OCI-LY1 (cell line): ENCODE data around the gene ENOX2.
"Not testable (repeated sequence)": the region's sequence is repeated elsewhere in the genome, so short reads cannot be mapped to it uniquely, and the experiment has no call there.

Experiments used
- H2AFZ ChIP-seq: fragments of 200-600 bp; sonication (generic), shearing (Covaris generic); 2 replicates; pipeline ENCODE4 v1.6.0; 2014; ENCODE audit warnings: antibody characterized with exemption, mild to moderate bottlenecking, low read length
- H3F3A ChIP-seq: fragments of 200-600 bp; sonication (generic), shearing (Covaris generic); 2 replicates; pipeline ENCODE4 v1.6.0; 2014; ENCODE audit warnings: mild to moderate bottlenecking, antibody characterized with exemption, low read length, moderate library complexity; ENCODE audit not compliant: insufficient read depth
- H3K27ac ChIP-seq: fragments of 200-600 bp; sonication (generic); 2 replicates; pipeline ENCODE4 v1.5.1; 2014; ENCODE audit warnings: low read length, mixed run types, mild to moderate bottlenecking, low read depth; ENCODE audit not compliant: poor library complexity, severe bottlenecking
- H3K27me3 ChIP-seq: fragments of 200-600 bp; sonication (generic); 2 replicates; pipeline ENCODE4 v1.6.0; 2014; ENCODE audit warnings: antibody characterized with exemption, mild to moderate bottlenecking, low read length, moderate library complexity; ENCODE audit not compliant: insufficient read depth
- H3K36me3 ChIP-seq: fragments of 200-600 bp; sonication (generic); 2 replicates; pipeline ENCODE4 v1.6.1; 2014; ENCODE audit warnings: mild to moderate bottlenecking, antibody characterized with exemption, low read length, moderate library complexity, mixed read lengths; ENCODE audit not compliant: insufficient read depth
- H3K4me1 ChIP-seq: fragments of 200-600 bp; sonication (generic); 2 replicates; pipeline ENCODE4 v1.5.1; 2014; ENCODE audit warnings: mild to moderate bottlenecking, low read length, moderate library complexity; ENCODE audit not compliant: insufficient read depth, severe bottlenecking
- H3K4me2 ChIP-seq: fragments of 200-600 bp; sonication (generic), shearing (Covaris generic); 2 replicates; pipeline ENCODE4 v1.6.1; 2014; ENCODE audit warnings: low read length
- H3K4me3 ChIP-seq: fragments of 200-600 bp; sonication (generic); 2 replicates; pipeline ENCODE4 v1.5.1; 2014; ENCODE audit warnings: low read length, low read depth, mild to moderate bottlenecking, mixed read lengths; ENCODE audit not compliant: poor library complexity, severe bottlenecking
- H3K79me2 ChIP-seq: fragments of 200-600 bp; shearing (Covaris generic); 2 replicates; pipeline ENCODE4 v1.6.1; 2016; ENCODE audit warnings: mixed run types, low read length, mixed read lengths; ENCODE audit not compliant: insufficient read depth
- H3K9ac ChIP-seq: fragments of 200-600 bp; sonication (generic), shearing (Covaris generic); 2 replicates; pipeline ENCODE4 v1.6.1; 2014; ENCODE audit warnings: mild to moderate bottlenecking, low read length, mixed read lengths
- H3K9me2 ChIP-seq: fragments of 200-600 bp; sonication (generic), shearing (Covaris generic); 2 replicates; pipeline ENCODE4 v1.6.1; 2014; ENCODE audit warnings: low read depth, mild to moderate bottlenecking, low read length, mixed read lengths
- H3K9me3 ChIP-seq: fragments of 200-600 bp; shearing (Covaris generic); 2 replicates; pipeline ENCODE4 v1.6.1; 2014; ENCODE audit warnings: low read length, mixed read lengths
- H4K20me1 ChIP-seq: fragments of 200-600 bp; sonication (generic), shearing (Covaris generic); 2 replicates; pipeline ENCODE4 v1.6.0; 2016; ENCODE audit warnings: mild to moderate bottlenecking, low read length; ENCODE audit not compliant: insufficient read depth
- EZH2 ChIP-seq: fragments of 200-600 bp; sonication (generic), shearing (Covaris generic); IDR thresholded peaks from 2 replicates; pipeline ENCODE4 v1.8.0; 2017; ENCODE audit warnings: borderline replicate concordance, mixed run types, mild to moderate bottlenecking, antibody characterized with exemption, low read length, moderate library complexity, mixed read lengths
- TF ChIP-seq, protein P1 (sequence below): fragments of 200-600 bp; sonication (generic), shearing (Covaris generic); IDR thresholded peaks from 2 replicates; pipeline ENCODE4 v1.5.1; 2017; ENCODE audit warnings: mild to moderate bottlenecking, antibody characterized with exemption, low read length, moderate library complexity, mixed read lengths

Gene ENOX2

DNA sequence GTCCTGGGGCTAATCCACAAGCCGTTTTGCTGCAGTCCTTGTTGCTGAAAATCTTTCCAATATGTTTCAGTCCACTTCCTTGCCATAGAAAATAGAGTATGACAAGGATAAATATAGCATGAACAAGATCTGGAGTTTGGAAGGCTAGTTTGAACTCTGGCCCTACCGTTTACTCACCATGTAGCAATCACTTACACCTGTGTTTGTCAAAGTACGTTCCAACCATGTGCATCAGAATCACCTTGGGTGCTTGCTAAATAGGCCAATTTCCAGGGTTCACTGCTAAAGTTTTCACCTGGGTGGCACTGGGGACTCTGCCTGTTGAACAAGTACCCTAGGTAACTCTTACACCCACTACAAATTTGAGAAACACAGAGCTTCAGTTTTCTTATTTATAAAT, 188.9 kb downstream of the ENOX2 start:
- H3K9ac ChIP-seq: no peak overlapping the region
- H3K9me2 ChIP-seq: no peaks in the 10 kb centered on the region
- H2AFZ ChIP-seq: no peak overlapping the region
- H3K4me3 ChIP-seq: no peak overlapping the region
- H3K27me3 ChIP-seq: no peaks in the 10 kb centered on the region
- no peaks in the 10 kb centered on the region for H3F3A ChIP-seq
- no peaks in the 10 kb centered on the region for H3K9me3 ChIP-seq
- H3K79me2 ChIP-seq: no peaks in the 10 kb centered on the region
- TF ChIP-seq, protein P1, sequence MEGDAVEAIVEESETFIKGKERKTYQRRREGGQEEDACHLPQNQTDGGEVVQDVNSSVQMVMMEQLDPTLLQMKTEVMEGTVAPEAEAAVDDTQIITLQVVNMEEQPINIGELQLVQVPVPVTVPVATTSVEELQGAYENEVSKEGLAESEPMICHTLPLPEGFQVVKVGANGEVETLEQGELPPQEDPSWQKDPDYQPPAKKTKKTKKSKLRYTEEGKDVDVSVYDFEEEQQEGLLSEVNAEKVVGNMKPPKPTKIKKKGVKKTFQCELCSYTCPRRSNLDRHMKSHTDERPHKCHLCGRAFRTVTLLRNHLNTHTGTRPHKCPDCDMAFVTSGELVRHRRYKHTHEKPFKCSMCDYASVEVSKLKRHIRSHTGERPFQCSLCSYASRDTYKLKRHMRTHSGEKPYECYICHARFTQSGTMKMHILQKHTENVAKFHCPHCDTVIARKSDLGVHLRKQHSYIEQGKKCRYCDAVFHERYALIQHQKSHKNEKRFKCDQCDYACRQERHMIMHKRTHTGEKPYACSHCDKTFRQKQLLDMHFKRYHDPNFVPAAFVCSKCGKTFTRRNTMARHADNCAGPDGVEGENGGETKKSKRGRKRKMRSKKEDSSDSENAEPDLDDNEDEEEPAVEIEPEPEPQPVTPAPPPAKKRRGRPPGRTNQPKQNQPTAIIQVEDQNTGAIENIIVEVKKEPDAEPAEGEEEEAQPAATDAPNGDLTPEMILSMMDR: no peak
- TF ChIP-seq EZH2: no peak
- H3K27ac ChIP-seq: no peak overlapping the region
- no peaks in the 10 kb centered on the region for H4K20me1 ChIP-seq
- H3K4me2 ChIP-seq: no peak overlapping the region
- no peaks in the 10 kb centered on the region for H3K36me3 ChIP-seq
- H3K4me1 ChIP-seq: no peaks in the 10 kb centered on the region

DNA sequence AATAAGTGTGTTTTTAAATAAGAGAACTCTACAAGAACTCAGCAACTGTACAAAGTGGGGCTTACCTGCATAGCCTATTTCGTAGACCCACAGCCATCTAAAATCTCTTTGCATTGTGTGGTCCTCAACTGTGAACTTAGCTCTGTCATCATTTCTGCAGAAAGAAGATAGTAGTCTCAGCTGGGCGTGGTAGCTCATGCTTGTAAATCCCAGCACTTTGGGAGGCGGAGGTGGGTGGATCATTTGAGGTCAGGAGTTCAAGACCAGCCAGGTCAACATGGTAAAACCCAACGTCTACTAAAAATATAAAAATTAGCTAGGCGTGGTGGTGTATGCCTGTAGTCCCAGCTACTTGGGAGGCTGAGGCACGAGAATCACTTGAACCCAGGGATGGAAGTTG, 193.8 kb downstream of the ENOX2 start:
- not testable (repeated sequence) for H4K20me1 ChIP-seq, H3K27ac ChIP-seq, H3K79me2 ChIP-seq, H3K9me2 ChIP-seq, H3K9ac ChIP-seq, H3K4me2 ChIP-seq, H3K36me3 ChIP-seq, H3K9me3 ChIP-seq, H3K27me3 ChIP-seq, H3F3A ChIP-seq, H2AFZ ChIP-seq, H3K4me1 ChIP-seq, H3K4me3 ChIP-seq

DNA sequence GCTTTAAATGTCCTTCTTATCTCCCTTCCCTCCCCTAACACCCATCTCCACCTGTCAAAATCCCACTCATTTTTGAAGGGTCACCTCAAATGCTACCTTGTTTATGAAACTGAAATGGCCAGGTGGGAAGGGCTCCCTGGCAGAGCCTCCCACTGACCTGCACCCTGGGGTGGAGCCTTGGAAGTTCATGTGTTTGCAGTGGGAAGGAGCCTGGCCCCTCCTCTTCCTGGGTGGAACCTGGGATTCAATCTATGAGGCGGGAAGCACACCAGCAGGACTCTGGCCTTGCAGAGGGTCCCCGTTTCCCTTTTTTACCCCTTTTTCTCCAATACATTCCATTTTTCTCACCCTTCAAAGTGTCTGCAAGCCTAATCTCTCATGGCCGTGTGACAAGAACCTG, 197.4 kb downstream of the ENOX2 start:
- Histone ChIP-seq H3K27me3 (no peaks in the 10 kb centered on the region), H2AFZ (no peak overlapping the region), H3K27ac (no peak overlapping the region), H3F3A (no peaks in the 10 kb centered on the region), H3K36me3 (no peaks in the 10 kb centered on the region), H3K9ac (no peak overlapping the region), H3K4me2 (no peak overlapping the region), H3K9me3 (no peaks in the 10 kb centered on the region), H4K20me1 (no peaks in the 10 kb centered on the region), H3K79me2 (no peaks in the 10 kb centered on the region), H3K9me2 (no peaks in the 10 kb centered on the region), H3K4me1 (no peaks in the 10 kb centered on the region), H3K4me3 (no peak overlapping the region)
- TF ChIP-seq, protein P1: no peak
- no peak for TF ChIP-seq EZH2

DNA sequence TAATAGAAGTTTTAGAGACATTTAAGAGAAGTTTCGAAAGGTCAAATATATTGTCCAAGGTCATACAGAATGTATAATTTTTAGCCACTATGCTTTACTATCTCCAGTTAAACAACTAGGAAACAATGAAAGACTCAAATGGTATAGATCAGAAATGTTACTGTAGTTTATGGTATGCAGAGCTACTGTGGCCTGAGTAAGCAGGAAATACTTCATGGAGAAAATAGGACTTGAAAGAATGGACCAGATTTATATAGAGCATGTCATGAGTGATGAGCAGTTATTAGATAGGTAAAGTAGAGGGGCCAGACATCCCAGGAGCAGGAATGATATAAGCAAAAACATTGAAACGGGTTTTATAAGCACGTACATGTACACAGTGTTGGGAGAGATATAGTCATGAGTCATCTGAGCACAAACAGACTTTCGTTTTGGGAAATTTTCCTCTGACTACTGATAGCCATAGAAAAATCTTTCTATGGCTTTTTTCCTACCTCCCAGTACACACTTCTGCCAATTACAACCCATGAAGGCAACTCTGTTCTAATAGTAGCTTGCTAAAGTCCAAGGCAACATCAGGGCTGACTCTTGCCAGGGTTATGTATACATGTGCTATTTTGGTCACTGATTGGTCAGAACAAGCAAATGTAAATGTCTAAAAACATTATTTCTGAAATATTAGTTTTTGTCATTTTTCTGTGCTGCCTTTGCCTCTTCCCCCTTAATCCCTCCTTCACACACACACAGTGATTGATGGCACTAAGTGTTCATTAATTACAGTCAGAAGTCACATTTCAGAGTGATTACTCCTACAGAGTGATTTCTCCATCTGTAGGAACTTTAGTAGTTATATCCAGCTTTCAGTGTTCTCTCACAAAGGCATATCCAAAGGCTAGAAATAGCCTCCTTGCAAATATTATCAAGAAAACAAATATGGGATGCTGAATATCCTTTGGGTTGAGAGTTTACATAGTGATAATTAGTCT, 198.7 kb downstream of the ENOX2 start:
- Histone ChIP-seq H3K9ac (no peak overlapping the region), H3K79me2 (no peaks in the 10 kb centered on the region), H3K27me3 (no peaks in the 10 kb centered on the region), H3K4me2 (no peak overlapping the region), H3K9me2 (no peaks in the 10 kb centered on the region), H3K4me3 (no peak overlapping the region), H4K20me1 (no peaks in the 10 kb centered on the region), H3K36me3 (no peaks in the 10 kb centered on the region), H3K4me1 (no peaks in the 10 kb centered on the region), H3K27ac (no peak overlapping the region), H3F3A (no peaks in the 10 kb centered on the region), H3K9me3 (no peaks in the 10 kb centered on the region), H2AFZ (no peak overlapping the region)
- no peak for TF ChIP-seq EZH2
- TF ChIP-seq, protein P1: no peak
